HepG2 (cell line): ENCODE results near the gene MCF2L.

ENCODE experiments used
- ETV5 ChIP-seq: IDR thresholded peaks from 2 replicates; pipeline ENCODE4 v1.6.1; 2018; ENCODE audit warnings: missing biosample characterization, missing genetic modification reagents, inconsistent platforms, borderline replicate concordance
- TF ChIP-seq, protein P1 (sequence below): sonication (generic); formaldehyde crosslinking; IDR thresholded peaks from 2 replicates; pipeline ENCODE4 v1.5.0; 2020; ENCODE audit warnings: mild to moderate bottlenecking, missing genetic modification reagents, moderate library complexity

DNA sequence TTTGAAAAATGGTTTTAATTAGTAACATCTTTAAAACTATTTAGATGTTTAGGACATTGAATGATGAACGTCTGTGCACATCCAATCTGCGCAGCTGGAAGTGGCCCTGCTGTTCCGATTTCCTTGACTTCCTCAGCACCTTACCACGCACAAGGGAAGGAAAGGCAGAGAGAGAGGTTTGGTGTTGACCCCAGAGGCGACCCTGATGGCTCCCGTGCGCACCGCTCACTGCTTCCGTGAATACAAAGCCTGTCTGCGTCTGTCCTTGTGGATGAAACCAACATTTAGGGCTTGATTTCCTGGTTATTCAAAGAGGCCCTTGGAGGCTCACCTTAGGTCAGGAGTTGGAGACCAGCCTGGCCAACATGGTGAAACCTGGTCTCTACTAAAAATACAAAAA, 8.5 kb downstream of the MCF2L start:
- no peak for TF ChIP-seq ETV5
- TF ChIP-seq, protein P1, sequence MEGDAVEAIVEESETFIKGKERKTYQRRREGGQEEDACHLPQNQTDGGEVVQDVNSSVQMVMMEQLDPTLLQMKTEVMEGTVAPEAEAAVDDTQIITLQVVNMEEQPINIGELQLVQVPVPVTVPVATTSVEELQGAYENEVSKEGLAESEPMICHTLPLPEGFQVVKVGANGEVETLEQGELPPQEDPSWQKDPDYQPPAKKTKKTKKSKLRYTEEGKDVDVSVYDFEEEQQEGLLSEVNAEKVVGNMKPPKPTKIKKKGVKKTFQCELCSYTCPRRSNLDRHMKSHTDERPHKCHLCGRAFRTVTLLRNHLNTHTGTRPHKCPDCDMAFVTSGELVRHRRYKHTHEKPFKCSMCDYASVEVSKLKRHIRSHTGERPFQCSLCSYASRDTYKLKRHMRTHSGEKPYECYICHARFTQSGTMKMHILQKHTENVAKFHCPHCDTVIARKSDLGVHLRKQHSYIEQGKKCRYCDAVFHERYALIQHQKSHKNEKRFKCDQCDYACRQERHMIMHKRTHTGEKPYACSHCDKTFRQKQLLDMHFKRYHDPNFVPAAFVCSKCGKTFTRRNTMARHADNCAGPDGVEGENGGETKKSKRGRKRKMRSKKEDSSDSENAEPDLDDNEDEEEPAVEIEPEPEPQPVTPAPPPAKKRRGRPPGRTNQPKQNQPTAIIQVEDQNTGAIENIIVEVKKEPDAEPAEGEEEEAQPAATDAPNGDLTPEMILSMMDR (CRISPR knock-in tag): no peak
